ENCODE measurements around the gene LAPTM4A. TPM values are rescaled to one million over a fixed set of nuclear protein-coding genes. Genes with fewer than 3 reads are reported as not detected.
A peak's percentile ranks its signal among the peaks of the same experiment; 100 is the strongest.

Gene LAPTM4A
- polyA plus RNA-seq (2011; rRNA removed): 509 and 655 TPM in 2 replicates
- polyA plus RNA-seq (2012; cell fraction: cytosol; rRNA removed): 170 and 174 TPM in 2 replicates
- 95.3 and 126 TPM in 2 replicates for polyA plus RNA-seq (2012; cell fraction: nucleus; rRNA removed)
- polyA plus RNA-seq (2017; fragmentation: RNase III; extraction: RNeasy Plus Mini Kit Qiagen cat#74134 plus additional on column Dnase treatment): 225 to 284 TPM (median 275 TPM) in 3 replicates
- polyA minus RNA-seq (2011; rRNA and poly(A)+ RNA removed): 110 and 132 TPM in 2 replicates

- Histone ChIP-seq H3K4me1 (peaks cover 31% of the 10 kb centered on the region), H3K9me3 (no peaks in the 10 kb centered on the region), H3K4me3 (peak within 1 kb of the TSS; percentile 63), H3K27ac (peak within 1 kb of the TSS; percentile 92 to 96), H3K4me2 (peak within 1 kb of the TSS; percentile 89)
- ChIA-PET POLR2A (interaction anchor here (0.6 to 4.2 kb wide), 28 partner anchors 9 to 396 kb away, joined by 3 to 48 read pairs (median 5); partner anchors contain the start of genes MATN3, RHOB, SDC1 and WDR35), CTCF (interaction anchor here (0.6 to 1.9 kb wide), 16 partner anchors 8 to 275 kb away, joined by 3 to 8 read pairs (median 4); partner anchors contain the start of gene SDC1)
- WGBS (ENCODE audit: missing lambda C conversion rate): under 1% methylated on average over 44 of the region's 45 CpGs
- DNase-seq (ENCODE audit: low read depth in 1 of 2, low spot score in 1 of 2): peak; percentile 99 to 100
- ATAC-seq: peak; percentile 95 to 97
- FAIRE-seq: no peak
- no peak for TF ChIP-seq RCOR1 (IDR thresholded peaks at IDR 0.05; ENCODE audit: low read depth, low read length)
- TF ChIP-seq CBX8 (IDR thresholded peaks at IDR 0.05): no peak
- TF ChIP-seq EHF (CRISPR knock-in tag; IDR thresholded peaks at IDR 0.05): no peak
- no peak for TF ChIP-seq HDAC2 (IDR thresholded peaks at IDR 0.05)
- no peak for TF ChIP-seq FOXS1 (CRISPR knock-in tag; IDR thresholded peaks at IDR 0.05)
- peak; percentile 97 for TF ChIP-seq PHF8 (IDR thresholded peaks at IDR 0.05; ENCODE audit: borderline replicate concordance, low read depth)
- no peak for TF ChIP-seq TP53 (CRISPR knock-in tag; IDR thresholded peaks at IDR 0.05)
- no peak for TF ChIP-seq CTCF (IDR thresholded peaks at IDR 0.05)
- TF ChIP-seq NR3C1 (IDR thresholded peaks at IDR 0.05): no peak
- no peak for TF ChIP-seq ZFP36 (IDR thresholded peaks at IDR 0.05; ENCODE audit: borderline replicate concordance, partially characterized antibody)
- no peak for TF ChIP-seq HOXB13 (CRISPR knock-in tag; IDR thresholded peaks at IDR 0.05; ENCODE audit: low read depth)
- no peak for TF ChIP-seq MAFK (IDR thresholded peaks at IDR 0.05; ENCODE audit: partially characterized antibody)
- no peak for TF ChIP-seq NPAS2 (CRISPR knock-in tag; IDR thresholded peaks at IDR 0.05; ENCODE audit: borderline replicate concordance)
- no peak for TF ChIP-seq ESRRA (IDR thresholded peaks at IDR 0.05; ENCODE audit: borderline replicate concordance, low read length)
- TF ChIP-seq HOXA7 (CRISPR knock-in tag; IDR thresholded peaks at IDR 0.05): no peak
- no peak; a peak in 1 of 4 replicates for TF ChIP-seq CEBPB (IDR thresholded peaks at IDR 0.05)
- no peak for TF ChIP-seq EP300 (IDR thresholded peaks at IDR 0.05)
- no peak for TF ChIP-seq EHMT2 (IDR thresholded peaks at IDR 0.05; ENCODE audit: low read depth)
- TF ChIP-seq NFE2L2 (conservative IDR thresholded peaks at IDR 0.05; ENCODE audit: low read length): no peak
- TF ChIP-seq RNF2 (IDR thresholded peaks at IDR 0.05; ENCODE audit: borderline replicate concordance, low read depth): no peak
- no peak; the same call in 1 of the 2 replicates for TF ChIP-seq REST (IDR thresholded peaks at IDR 0.05)
- no peak for TF ChIP-seq CHD4 (IDR thresholded peaks at IDR 0.05; ENCODE audit: borderline replicate concordance)
- no peak for TF ChIP-seq HOXB5 (CRISPR knock-in tag; IDR thresholded peaks at IDR 0.05)
- TF ChIP-seq, protein P1, sequence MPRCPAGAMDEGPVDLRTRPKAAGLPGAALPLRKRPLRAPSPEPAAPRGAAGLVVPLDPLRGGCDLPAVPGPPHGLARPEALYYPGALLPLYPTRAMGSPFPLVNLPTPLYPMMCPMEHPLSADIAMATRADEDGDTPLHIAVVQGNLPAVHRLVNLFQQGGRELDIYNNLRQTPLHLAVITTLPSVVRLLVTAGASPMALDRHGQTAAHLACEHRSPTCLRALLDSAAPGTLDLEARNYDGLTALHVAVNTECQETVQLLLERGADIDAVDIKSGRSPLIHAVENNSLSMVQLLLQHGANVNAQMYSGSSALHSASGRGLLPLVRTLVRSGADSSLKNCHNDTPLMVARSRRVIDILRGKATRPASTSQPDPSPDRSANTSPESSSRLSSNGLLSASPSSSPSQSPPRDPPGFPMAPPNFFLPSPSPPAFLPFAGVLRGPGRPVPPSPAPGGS (IDR thresholded peaks at IDR 0.05): peak; percentile 88; the same call in 1 of the 3 replicates
- no peak for TF ChIP-seq KDM1A (IDR thresholded peaks at IDR 0.05; ENCODE audit: low read depth)
- peak; percentile 78 for TF ChIP-seq E2F6 (IDR thresholded peaks at IDR 0.05; ENCODE audit: borderline replicate concordance, low read depth)
- no peak for TF ChIP-seq GATA3 (IDR thresholded peaks at IDR 0.05; ENCODE audit: borderline replicate concordance)
- no peak for TF ChIP-seq ZNF302 (CRISPR knock-in tag; IDR thresholded peaks at IDR 0.05)
- TF ChIP-seq, protein P2, sequence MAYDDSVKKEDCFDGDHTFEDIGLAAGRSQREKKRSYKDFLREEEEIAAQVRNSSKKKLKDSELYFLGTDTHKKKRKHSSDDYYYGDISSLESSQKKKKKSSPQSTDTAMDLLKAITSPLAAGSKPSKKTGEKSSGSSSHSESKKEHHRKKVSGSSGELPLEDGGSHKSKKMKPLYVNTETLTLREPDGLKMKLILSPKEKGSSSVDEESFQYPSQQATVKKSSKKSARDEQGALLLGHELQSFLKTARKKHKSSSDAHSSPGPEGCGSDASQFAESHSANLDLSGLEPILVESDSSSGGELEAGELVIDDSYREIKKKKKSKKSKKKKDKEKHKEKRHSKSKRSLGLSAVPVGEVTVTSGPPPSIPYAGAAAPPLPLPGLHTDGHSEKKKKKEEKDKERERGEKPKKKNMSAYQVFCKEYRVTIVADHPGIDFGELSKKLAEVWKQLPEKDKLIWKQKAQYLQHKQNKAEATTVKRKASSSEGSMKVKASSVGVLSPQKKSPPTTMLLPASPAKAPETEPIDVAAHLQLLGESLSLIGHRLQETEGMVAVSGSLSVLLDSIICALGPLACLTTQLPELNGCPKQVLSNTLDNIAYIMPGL (CRISPR knock-in tag; IDR thresholded peaks at IDR 0.05; ENCODE audit: borderline replicate concordance): no peak
- no peak for TF ChIP-seq RAD21 (conservative IDR thresholded peaks at IDR 0.05 in 1 of 2, IDR thresholded peaks at IDR 0.05 in 1 of 2)
- no peak for TF ChIP-seq ZC3H11A (IDR thresholded peaks at IDR 0.05)
Observed at GRCh38 chr2:20051532-20052228, at the start of gene LAPTM4A. LAPTM4A (minus strand) TSS chr2:20051628; CDS start chr2:20051520, 108 bp downstream.

Data from A549 (cell line).